Hematopoietic multipotent progenitor cell treated with erythropoietin and hydrocortisone succinate and interleukin-3 and kit ligand, for 6 days (in vitro differentiated cells): ENCODE data around the gene DPT.
"Not testable (repeated sequence)": the region's sequence is repeated elsewhere in the genome, so short reads cannot be mapped to it uniquely, and the experiment has no call there.

Experiments
- DNase-seq: peaks from one replicate; pipeline ENCODE4 v3.0.0-alpha.2; 2015

Gene DPT

DNA sequence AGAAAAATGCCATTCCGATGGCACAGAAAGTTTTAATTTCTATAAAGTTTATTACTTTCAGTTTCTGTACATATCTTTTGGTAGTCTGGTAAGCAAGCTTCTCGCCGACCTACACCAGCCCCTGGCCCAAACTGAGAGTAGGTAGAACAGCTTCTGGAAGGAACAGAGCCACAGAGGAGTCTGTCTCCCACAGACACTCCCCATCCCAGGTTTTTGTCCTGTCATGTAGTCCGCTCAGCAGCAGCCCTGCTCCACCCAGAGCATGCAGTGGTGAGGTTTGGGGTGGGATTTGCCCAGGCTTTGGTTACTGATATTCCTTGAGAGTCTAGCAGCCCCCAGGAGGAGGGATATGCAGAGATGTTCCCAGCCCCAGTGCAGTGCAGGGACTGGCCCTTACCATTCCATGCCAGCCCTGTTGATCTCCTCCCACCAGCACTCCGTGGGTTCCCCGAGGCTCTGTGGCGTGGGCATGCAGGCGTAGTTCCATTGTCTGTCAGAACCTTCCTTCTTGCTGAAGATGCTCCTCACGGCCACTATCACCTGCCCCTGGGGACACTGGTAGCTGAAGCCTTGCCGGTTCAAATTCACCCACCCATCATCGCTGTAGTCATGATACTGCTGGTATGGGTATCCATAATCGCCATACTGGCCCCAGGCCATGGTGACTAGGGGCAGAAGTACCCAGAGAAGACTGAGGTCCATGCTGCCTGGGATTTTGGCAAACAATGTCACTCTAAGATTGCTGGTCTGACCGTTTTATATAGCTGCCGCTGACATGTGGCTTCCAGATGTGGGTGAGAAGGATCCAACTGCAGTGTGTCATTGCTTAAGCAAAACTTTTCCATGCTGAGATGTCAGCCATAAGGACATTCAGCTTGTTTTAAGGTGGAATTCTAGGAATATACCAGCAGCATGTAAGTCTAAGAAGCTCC is at the start of gene DPT:
DPT (minus strand) TSS at position 734 of the 932 bp plus-strand sequence; CDS start at position 702, 32 bp downstream.
- DNase-seq, result no peak

DNA sequence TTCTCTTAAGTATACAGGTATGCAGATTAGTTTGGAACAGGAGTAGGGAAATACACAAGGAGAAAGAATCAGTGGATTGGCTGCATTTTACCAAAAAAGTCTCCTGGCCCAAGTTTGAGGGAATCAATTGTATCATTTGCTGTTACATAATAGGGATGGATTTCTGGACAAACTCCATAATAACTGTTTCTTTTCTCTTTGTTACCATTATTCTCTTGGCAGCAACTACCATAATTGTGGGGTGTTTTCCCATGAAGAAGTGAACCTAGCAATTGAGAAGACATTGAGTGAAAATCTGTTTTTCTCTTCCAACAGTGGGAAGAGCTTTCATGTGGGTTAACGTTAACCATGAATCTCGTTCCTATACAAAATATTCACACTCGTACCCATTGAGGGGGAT is 46.4 kb upstream of the DPT start:
- no peak for DNase-seq

DNA sequence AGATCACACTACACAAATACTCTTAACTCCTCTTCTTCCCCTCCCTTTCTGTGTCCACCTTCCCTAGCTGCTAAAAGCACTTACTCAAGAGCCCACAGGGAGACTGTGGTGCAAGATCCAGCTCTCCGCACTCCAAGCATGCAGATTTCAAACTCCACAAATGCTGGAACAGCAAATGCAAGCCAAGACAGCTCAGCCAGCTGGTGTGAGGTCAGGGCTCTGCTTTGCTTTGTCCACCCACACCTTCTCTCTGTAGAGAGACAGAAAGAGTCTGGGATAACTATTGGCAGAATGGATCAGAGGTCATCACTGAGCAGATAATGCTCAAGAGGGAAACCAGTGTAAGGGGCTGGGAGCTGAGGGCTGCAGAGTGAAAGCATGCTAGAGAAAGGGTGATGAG is 45.2 kb upstream of the DPT start:
- DNase-seq, result no peak

DNA sequence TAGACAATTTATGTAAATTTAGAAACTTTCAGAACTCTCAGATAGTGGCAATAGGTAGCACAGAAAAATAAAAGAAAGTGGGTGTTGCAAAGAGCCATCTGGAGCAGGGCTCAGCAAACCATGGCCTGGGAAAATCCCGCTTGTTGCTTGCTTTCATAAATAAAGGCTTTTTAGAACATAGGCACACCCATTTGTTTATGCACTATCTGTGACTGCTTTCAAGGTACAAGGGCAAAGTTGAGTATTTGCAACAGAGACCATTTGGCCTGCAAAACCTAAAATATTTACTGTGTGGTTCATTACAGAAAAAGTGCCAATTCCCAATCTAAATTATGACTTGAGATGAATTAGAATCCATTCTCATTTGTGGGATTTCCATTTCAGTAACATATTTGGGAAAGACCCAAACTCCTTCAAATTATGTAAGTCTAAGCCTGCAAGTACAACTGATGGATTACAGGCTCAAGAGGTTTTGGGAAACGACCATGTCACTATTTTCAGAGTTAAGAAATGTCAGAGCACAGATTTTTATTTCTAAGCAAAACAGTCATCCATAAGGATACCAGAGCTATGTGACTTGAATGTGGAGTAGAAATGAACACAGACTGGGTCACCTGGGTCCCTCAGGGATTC is 43.5 kb upstream of the DPT start:
- no peak for DNase-seq

DNA sequence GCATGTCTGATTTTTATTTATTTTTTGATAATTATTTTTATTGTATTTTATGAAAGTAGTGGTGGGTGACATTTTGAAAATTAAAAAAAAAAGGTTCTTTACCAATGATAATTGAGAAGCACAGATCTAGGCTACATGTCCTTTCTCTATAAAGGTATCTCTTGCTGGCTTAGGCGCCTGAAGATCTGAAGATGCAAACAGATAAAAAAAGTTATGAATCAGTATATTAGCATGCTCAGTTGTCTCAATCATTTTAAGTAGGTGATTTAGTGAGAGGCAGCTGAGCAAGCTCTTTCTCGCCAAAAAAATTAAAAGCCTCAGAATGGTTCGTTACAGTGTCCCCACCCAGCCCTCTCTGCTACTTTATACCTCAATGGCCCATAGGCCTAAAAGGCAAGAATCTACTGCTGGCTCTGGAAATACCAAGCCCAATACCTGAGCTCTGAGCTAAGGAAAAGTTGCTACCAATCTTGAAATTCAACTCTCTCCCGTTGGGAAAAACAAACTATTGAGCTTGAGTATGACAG is 42.2 kb upstream of the DPT start:
- DNase-seq, result no peak

DNA sequence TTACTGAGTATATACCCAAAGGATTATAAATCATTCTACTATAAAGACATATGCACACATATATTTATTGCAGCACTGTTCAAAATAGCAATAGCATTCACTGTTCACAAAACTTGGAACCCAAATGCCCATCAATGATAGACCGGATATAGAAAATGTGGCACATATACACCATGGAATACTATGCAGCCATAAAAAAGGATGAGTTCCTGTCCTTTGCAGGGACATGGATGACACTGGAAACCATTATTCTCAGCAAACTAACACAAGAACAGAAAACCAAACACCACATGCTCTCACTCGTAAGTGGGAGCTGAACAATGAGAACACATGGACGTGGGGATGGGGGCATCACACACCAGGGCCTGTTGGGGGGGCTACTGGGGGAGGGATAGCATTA is 40.9 kb upstream of the DPT start:
- DNase-seq, result not testable (repeated sequence)

DNA sequence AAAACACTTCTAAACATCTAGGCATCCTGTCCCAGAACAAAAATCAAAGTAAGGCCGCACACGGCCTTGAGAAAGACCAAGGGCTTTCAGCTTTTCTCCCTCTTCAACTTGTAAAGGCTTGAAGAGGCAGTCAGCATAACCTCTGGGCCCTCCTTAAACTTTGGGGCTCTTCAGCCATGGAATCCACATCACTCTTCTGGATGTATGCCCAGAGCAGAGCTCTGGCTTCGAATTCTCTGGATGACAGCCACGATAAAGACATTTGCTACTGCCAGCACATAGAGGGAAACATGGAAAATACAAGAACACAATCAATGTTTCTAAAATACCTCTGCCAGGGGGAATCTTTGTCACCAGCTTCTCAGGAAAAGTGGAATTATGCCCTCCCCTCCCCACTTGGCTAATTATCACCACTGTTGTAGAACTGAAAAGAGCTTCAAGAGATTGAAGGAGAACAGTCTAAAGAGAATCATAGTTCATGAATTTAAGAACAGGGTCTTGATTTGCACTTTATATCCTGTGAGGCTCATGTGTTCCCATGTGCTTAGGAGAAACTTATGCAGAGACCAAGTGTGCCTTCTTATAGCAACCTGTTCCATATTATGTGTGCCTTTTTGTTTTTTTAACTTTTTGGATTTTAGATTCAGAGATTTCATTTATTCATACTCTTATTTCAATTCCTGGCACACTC is 39.0 kb upstream of the DPT start:
- DNase-seq, result no peak

DNA sequence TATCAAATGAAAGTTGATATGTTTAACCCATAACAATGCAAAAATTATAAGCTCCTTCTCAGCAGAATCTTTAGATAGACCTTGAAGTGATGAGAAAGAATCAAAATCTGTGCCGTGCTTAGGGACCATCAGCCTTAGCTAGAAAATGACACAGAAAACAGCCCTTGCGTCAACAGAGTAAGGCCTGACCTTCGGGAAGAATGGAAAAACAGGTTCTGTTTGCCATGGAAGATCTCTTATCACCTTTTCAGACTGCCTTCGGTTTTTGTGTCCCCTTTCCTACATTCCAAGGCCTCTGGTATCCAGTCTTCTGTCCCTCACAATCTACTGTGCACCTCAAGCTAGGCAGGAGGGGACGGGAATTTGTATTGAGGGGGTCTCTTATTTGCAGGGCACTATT is 37.6 kb upstream of the DPT start:
- no peak for DNase-seq

DNA sequence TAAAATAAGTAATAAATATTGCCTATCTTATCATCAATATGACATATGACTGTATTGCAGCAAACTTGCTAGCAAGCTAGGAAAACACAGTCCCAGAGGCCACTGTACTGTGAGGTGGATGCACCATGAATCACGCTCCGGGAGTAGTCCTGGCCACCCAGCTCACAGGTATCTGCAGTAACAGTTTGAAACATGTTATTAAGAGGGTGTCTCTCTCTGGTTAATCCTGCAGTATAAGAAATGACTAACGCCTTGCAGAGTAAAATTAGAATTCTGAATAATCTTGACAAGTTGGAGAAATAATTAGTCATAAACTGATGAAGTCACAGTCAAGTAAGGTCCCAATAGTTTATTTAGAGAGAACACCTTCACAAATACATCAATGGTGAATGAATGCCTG is 34.0 kb upstream of the DPT start:
- no peak for DNase-seq

DNA sequence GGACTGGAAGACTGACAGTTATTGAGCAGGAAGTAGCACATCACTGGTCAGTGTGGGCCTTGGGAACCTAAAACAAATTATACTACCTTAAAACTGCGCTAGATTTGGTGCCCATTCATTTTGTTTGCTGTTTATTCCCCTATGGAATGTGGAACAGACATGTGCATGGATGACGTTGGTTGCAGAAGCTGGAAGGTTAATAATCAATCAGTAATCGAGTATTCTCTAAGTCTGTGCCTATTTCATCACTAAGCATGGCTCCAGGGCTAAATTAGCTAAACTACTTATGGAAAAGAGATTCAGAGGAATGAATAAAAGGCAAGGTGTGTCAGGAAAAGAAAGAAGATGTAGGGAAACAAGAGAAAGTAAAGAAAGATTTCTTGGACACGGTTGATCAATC is 33.5 kb upstream of the DPT start:
- no peak for DNase-seq

DNA sequence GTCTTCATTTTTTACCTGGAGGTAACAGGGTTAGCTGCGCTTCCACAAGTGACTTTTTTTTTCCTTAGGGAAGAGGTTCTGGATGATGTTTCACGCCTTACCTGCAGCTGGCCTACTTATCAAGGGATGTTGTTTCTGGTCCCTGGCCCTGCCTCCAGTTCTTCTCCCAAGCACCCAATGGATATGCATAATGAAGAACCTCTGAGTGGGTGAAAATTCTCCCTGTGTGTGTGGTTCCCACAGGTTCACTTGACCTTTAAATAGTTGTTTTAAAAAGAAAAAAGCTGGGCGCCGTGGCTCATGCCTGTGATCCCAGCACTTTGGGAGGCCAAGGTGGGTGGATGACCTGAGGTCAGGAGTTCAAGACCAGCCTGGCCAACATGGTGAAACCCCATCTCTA is 31.8 kb upstream of the DPT start:
- DNase-seq, result no peak

DNA sequence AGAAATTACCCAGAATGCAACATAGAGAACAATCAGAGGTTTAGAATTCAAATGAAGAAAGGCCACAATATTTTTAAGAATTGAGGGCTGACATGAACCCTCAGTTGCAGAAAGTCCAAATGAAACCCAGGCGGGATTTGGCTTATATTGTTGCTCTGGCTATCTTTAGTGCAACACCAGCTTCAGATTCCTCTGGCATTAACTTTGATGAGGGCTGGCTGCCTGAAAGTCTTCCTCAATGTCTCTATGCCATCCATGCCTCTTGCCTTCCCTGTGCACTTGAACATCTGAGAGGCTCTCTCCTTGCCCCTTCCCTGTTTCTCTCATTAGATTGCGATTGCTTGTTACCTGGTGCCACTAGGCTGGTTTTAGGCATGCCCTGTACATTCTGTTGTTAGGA is 31.2 kb upstream of the DPT start:
- no peak for DNase-seq

DNA sequence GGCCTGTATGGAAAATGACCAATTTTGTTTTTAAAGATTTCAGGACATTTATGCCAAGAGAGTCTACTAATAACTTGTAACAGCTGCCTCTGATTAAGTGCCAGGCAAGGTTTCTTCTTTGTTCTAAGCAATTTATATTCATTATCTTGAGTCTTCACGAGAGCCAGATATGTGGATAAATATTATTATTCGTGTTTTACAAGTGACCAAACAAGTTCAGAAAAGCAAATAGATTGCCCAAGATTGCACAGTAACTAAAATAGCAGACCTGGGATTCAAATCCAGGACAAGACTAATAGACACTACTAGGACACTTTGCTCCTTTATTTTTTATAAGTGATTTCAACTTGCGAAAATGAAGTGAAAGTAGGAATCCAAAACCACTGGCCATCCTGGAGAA is 30.1 kb upstream of the DPT start:
- DNase-seq, result no peak

DNA sequence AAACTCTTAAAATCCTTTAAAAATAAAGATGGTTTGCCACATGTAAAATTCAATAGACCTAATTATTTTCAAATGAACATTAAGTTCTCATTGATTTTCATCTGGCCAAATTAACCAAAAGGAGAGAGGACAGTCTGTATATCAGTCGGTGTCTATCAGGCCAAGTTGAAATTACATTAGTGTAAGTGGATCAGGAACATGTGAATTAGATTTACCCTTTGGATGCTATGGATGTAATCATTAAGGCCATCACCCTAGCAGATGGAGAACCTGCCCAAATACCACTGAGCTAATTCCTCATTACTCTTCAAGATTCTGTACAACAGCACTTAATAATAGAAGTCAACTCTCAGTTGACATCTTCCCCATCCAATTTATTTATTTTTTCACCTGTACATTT is 29.5 kb upstream of the DPT start:
- DNase-seq, result no peak

DNA sequence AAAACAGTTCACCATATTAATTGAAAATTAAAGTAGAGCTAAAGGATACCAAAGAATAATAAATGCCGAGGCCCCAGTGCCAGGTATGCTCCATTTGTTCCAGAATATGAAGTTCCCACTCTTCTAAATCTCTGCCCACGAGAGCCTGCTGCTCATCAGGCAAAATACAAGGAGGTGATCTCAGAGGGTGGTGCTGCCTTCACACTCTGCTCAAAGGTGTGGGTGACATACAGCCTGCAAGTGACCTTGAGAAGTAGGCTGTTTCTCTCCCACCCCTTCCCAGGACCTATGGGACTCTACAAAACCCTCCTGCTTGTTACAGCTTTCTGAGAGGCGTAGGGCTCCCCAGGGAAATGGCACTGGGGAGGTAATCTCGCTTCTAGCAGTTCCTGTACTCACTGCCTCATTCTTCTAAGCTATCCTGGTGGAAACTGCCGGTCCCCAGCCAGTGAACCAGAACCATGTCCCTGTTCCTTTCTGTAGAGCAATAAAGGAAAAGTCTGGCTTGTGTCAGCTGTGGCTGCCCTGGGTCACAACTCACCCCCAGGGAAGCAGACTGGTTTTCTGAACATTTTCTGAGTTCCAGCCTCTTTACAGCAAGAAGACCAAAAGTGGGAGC is 26.9 kb upstream of the DPT start:
- no peak for DNase-seq

DNA sequence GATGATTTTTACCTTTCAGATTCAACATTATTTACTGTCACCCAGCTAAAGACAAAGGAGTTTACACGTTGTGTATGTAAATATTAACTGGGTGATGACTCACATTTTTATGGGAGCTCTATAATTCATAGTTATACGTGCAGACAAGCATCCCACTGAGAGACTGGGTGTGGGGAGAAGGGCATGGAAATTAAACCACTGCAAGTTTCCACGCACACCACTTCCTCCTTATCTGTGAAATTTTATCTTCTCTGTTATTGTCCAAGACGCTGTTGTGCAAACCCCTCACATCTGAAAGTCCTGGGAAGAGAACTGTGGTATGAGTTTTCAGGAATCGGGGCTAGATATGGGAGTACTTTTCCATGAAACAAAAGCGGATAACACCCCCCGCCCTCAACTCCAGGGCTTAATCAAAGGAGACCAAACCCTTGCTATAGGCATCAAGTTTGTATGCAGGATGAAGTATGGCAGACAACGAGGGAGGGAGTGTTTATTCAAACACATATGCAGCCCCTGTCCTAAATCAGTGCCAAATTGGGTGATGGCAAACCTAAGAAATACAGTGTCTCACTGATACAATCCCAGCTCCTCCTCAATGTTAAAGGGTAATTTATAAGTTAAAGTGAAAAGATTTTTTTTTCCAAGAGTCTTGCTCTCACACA is 23.3 kb upstream of the DPT start:
- DNase-seq, result no peak

DNA sequence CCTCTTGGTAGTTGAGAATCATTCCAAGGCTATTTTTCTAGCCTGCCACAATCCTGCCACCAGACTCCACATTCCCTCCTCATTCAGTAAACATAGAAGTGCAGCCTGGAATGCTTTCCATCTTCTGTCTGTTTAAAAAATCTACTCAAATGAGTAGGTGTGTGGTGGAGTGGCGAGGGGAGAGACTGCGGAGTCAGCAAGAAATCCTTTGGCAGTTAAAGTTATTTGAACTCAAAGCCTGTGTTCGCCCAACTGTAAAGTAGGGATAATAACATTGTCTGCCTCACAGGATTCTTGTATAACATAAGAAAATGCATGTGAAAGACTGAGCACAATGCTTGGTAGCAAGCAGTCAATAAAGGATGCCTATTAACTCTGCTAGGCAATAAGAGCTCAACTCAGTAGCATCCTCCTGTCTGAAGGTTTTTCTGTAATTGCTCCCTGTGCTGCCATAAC is 22.2 kb upstream of the DPT start:
- no peak for DNase-seq

DNA sequence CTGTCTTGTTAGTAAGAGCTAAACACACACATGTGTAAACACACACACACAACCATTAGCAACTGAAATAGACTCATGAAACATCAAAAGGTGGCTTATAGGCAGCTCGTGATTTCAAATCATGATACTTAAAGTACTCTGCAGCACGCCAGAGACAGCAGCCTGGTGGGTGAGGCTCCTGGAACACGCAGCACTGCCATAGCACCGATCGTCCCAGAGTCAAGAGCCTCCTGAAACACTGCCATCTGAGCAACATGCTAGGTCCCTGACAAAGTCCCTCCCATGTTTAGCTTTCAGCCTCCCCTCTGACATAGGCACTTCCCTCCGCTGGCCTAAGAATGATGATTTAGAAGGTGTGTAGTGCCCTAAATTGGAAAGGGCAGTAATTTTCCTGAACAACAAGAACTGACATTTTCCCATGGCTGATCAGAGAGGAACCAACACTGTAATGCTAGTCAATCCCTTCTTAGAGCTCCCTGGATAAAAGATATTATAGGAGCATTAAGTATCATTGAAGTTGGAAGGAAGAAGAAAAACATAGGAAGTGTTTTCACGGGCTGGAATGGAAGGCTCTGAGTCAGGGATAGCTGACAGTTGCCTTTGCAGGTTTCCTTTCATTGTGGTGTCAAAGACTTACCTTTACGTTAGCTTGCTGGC is 14.1 kb upstream of the DPT start:
- DNase-seq, result no peak

DNA sequence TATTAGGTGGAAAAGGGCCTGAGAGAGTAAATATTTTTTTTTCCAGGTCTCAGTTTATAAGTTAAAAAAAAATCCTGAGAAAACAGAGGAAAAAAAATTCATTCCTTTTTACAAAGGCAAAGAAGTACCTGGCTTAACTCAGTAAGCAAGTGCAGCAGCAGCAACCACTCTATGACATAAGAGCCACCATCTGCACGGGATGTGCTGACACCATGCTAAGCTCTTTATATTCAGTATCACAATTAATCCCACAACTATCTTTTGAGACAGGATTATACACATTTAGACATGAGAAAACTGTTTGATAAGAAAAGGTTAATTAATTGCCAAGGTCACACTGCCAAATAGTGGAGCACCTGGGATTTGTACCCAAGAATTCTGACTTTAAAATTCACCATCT is 13.4 kb upstream of the DPT start:
- no peak for DNase-seq

DNA sequence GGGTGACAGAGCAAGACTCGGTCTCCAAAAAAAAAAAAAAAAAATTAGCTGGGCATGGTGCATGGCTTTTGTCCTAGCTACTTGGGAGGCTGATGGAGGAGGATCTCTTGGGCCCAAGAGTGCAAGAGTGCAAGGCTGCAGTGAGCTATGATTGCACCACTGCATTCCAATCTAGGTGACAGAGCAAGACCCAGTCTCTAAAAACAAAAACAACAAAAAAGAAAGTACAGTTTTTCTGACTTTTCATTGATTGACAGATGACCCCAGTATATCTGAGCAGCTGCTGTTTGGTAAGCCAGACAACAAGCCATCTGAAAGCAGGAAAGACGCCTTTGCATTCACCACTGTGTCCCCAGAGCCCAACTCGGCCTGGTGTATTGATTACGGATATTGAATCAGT is 10.9 kb upstream of the DPT start:
- no peak for DNase-seq

DNA sequence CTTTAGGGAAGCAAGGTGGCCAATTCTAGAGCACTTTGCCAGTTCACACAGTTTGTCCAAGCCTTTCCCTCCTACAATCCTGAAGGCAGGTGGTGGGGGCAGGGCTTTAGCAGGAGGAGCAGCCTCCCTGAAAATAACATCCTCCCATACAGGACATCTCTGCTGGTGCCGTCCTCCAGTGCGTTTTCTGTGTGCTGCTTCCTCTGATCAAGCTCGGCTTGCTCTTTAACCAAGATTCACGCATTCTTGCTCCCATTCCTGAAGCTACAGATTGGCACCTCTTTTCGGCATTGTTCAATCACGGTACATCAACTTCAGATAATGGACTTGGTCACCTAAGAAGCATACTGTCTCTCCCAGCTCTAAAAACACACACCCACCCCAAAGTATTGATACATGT is 7.5 kb upstream of the DPT start:
- no peak for DNase-seq

DNA sequence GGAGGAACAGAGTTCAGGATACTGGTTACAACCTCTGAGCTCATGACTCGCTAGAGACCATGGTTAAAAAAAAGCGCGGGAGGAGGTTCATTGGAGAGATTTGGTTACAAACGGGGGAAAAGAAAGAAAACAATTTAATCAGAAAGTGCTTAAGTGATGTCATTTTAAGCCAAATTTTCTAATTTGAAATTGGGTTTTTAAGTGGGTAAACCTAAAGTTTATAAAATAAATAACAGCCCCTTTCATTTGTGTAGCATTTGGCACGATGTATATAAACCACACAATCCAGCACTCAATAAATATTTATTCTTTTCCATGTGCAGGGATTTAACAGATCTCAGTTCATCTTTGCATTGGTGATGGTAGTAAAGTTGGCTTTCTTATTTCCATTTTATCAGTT is 7.0 kb upstream of the DPT start:
- DNase-seq, result no peak
